GM12865 (cell line): ENCODE data around the gene PUDP.

Experiments
- DNase-seq: peaks from one replicate; pipeline ENCODE4 v3.0.0; 2010; ENCODE audit warnings: low read depth
- H3K4me3 ChIP-seq: 2 replicates; pipeline ENCODE4 v1.5.1; 2011; ENCODE audit warnings: mild to moderate bottlenecking, low read depth, low read length, control low read depth
- TF ChIP-seq, protein P1 (sequence below): IDR thresholded peaks from 2 replicates; pipeline ENCODE4 v1.5.1; 2011; ENCODE audit warnings: low read length, control low read depth, low read depth, inconsistent platforms; ENCODE audit not compliant: insufficient read depth; ENCODE audit errors: missing control alignments

The PUDP gene

DNA sequence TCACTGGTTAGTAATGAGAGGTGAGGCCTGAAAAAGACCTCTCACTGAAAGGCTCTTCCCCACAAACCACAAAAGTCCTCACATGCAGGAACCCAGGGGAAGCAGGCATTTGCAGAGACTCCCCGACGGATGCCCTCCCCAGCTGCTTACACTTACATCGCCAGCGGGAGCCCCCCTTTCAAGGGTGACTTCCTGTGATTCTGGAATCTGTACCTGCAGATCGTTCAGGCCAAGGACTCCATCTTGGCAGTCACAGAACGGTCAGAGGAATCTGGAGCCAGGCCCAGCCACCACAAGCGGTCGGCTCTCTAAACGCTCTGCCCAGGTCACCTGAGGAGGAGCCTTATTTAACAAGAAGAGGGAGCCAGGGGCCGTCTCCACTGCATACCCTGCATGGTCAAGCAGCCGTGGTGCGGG is 71.7 kb downstream of the PUDP start:
- DNase-seq, result no peak
- TF ChIP-seq, protein P1, sequence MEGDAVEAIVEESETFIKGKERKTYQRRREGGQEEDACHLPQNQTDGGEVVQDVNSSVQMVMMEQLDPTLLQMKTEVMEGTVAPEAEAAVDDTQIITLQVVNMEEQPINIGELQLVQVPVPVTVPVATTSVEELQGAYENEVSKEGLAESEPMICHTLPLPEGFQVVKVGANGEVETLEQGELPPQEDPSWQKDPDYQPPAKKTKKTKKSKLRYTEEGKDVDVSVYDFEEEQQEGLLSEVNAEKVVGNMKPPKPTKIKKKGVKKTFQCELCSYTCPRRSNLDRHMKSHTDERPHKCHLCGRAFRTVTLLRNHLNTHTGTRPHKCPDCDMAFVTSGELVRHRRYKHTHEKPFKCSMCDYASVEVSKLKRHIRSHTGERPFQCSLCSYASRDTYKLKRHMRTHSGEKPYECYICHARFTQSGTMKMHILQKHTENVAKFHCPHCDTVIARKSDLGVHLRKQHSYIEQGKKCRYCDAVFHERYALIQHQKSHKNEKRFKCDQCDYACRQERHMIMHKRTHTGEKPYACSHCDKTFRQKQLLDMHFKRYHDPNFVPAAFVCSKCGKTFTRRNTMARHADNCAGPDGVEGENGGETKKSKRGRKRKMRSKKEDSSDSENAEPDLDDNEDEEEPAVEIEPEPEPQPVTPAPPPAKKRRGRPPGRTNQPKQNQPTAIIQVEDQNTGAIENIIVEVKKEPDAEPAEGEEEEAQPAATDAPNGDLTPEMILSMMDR, result no peak
- H3K4me3 ChIP-seq, result no peak overlapping the region

DNA sequence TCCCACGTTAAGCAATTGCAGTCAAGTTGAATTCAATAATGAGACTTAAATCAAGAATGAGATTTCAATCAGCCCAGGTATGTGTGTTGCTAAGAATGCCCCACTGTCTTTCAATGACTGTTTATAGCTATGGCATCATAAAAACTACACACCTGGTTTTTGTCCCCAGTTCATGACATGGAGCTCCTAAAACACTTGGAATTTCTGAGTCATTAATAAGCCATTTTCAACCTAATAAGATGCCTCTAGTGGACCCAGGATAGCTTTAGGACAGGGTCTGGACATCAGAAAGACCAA is 73.1 kb downstream of the PUDP start:
- TF ChIP-seq, protein P1, result no peak
- no peak for DNase-seq
- H3K4me3 ChIP-seq, result no peak overlapping the region

DNA sequence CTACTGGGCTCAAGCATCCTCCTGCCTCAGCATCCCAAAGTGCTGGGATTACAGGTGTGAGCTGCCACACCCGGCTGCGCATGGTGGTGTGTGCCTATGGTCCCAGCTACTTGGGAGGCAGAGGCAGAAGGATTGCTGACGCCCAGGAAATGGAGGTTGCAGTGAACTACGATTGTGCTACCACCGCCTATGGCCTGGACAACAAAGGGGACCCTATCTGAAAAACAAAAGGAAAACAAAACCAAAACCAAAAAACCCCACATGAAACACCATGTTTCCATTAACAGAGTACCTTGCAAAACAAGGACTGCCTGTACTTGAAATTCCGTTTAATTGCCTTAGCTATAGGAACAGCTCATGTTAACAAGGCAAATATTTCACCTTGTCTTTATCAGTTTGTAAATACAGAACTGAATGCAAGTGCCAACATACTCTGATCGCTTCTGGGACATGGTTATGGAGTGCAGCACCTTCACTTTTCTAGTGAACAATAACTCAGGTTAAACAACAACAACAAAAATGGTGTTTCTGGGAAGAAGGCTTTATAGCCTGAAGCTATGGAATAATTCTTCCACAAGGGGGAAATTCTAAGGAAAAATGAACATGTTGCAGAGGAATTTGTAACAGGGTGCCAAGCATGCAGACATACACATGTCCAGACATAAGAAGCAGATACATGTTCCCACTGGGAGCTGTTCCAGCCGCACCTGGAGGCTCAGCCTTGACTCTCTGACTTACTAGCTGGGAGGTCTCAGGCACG is 73.6 kb downstream of the PUDP start:
- DNase-seq, result no peak
- TF ChIP-seq, protein P1, result no peak
- H3K4me3 ChIP-seq, result no peak overlapping the region

- no peak overlapping the region for H3K4me3 ChIP-seq
- TF ChIP-seq, protein P1, result no peak
- no peak for DNase-seq
These were observed 74.6 kb downstream of the PUDP start for GRCh38 chrX:7073336-7073735.

DNA sequence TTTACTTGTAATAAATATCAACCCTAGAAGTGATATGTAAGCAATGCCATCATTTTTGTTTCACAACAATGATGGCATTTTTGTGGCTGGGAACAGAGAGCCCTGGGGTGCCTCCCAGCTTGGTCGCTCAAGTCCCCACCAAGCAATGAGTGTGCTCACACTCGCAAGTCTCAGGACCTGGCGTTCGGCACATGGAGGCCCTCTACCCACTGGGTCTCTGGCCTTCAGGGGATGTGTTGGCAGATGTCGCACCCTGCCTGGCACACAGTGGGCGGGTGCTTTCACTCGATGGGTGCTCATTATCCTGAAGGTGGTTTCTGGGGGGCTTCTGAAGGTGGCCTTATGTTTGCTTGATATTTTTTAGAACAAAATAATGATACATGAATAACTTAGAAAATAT is 75.1 kb downstream of the PUDP start:
- TF ChIP-seq, protein P1, result no peak

DNA sequence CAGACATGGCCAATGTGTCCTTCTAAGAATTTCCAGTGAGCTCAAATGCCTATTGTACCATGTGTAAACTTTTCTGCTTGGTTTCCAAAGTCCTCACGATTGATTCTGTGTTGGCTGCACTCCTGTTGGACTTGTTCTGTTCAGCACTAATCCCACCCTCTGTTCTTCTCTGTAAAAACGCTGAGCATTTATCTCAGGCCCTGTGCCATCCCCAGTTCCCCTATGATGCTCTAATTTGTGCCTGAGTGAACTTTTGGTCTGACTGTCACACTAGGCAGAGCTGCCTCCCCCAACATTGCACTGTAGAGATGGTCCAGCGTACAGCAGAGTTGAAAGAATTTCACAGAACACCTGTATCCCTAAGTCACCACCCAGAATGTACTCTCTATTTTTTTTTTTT is 76.6 kb downstream of the PUDP start:
- no peak for DNase-seq
- TF ChIP-seq, protein P1, result no peak
- no peak overlapping the region for H3K4me3 ChIP-seq

More for the DNA sequence above, 75.1 kb downstream of the PUDP start:
- no peak for DNase-seq
- H3K4me3 ChIP-seq, result no peak overlapping the region

GRCh38 chrX:7069556-7069955 is 78.4 kb downstream of the PUDP start:
- H3K4me3 ChIP-seq, result no peak overlapping the region
- TF ChIP-seq, protein P1, result no peak
- DNase-seq, result no peak
